GM23338 (cell line): ENCODE measurements around the gene SKIC2.

Experiments used
- ETS1 ChIP-seq: IDR thresholded peaks from 2 replicates; pipeline ENCODE4 v1.6.1; 2016; ENCODE audit warnings: antibody characterized with exemption
- EZH2 ChIP-seq: fragments of 200-600 bp; sonication (generic); IDR thresholded peaks from one replicate; pipeline ENCODE4 v1.8.0; 2017; ENCODE audit warnings: antibody characterized with exemption, mild to moderate bottlenecking, low read depth; ENCODE audit not compliant: unreplicated experiment
- NANOG ChIP-seq: IDR thresholded peaks from 2 replicates; pipeline ENCODE4 v1.6.1; 2016; ENCODE audit warnings: antibody characterized with exemption, borderline replicate concordance
- POLR2AphosphoS5 ChIP-seq: IDR thresholded peaks from 2 replicates; pipeline ENCODE4 v1.6.1; 2016; ENCODE audit warnings: antibody characterized with exemption, low read depth
- STAT1 ChIP-seq: IDR thresholded peaks from one replicate; pipeline ENCODE4 v1.6.1; 2016; ENCODE audit warnings: antibody characterized with exemption; ENCODE audit not compliant: unreplicated experiment
- ZNF331 ChIP-seq: fragments of 250-450 bp; sonication (Bioruptor Pico); IDR thresholded peaks from 2 replicates; pipeline ENCODE4 v1.5.0; 2020; ENCODE audit warnings: low read depth, mild to moderate bottlenecking, moderate library complexity
- TF ChIP-seq, protein P1 (sequence below), 2 experiments: fragments of 200-600 bp in 1 of 2; sonication (generic) in 1 of 2; conservative IDR thresholded peaks; 2 replicates each; pipeline versions ENCODE4 v1.5.1 to v1.6.1; 2016 to 2017; ENCODE audit warnings: antibody characterized with exemption in 2 of 2, low read depth in 2 of 2, mild to moderate bottlenecking in 2 of 2, moderate library complexity in 1 of 2
- TF ChIP-seq, protein P2 (sequence below): IDR thresholded peaks from one replicate; pipeline ENCODE4 v1.6.1; 2018; ENCODE audit warnings: antibody characterized with exemption; ENCODE audit not compliant: unreplicated experiment
- TF ChIP-seq, protein P3 (sequence below): fragments of 250-450 bp; sonication (Bioruptor Pico); IDR thresholded peaks from 2 replicates; pipeline ENCODE4 v1.5.0; 2020; ENCODE audit warnings: mild to moderate bottlenecking, moderate library complexity

- TF ChIP-seq, protein P1, sequence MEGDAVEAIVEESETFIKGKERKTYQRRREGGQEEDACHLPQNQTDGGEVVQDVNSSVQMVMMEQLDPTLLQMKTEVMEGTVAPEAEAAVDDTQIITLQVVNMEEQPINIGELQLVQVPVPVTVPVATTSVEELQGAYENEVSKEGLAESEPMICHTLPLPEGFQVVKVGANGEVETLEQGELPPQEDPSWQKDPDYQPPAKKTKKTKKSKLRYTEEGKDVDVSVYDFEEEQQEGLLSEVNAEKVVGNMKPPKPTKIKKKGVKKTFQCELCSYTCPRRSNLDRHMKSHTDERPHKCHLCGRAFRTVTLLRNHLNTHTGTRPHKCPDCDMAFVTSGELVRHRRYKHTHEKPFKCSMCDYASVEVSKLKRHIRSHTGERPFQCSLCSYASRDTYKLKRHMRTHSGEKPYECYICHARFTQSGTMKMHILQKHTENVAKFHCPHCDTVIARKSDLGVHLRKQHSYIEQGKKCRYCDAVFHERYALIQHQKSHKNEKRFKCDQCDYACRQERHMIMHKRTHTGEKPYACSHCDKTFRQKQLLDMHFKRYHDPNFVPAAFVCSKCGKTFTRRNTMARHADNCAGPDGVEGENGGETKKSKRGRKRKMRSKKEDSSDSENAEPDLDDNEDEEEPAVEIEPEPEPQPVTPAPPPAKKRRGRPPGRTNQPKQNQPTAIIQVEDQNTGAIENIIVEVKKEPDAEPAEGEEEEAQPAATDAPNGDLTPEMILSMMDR (conservative IDR thresholded peaks at IDR 0.05; ENCODE audit: low read depth in 2 of 2): no peak
- no peak for TF ChIP-seq EZH2
- no peak for TF ChIP-seq POLR2AphosphoS5
- TF ChIP-seq, protein P2, sequence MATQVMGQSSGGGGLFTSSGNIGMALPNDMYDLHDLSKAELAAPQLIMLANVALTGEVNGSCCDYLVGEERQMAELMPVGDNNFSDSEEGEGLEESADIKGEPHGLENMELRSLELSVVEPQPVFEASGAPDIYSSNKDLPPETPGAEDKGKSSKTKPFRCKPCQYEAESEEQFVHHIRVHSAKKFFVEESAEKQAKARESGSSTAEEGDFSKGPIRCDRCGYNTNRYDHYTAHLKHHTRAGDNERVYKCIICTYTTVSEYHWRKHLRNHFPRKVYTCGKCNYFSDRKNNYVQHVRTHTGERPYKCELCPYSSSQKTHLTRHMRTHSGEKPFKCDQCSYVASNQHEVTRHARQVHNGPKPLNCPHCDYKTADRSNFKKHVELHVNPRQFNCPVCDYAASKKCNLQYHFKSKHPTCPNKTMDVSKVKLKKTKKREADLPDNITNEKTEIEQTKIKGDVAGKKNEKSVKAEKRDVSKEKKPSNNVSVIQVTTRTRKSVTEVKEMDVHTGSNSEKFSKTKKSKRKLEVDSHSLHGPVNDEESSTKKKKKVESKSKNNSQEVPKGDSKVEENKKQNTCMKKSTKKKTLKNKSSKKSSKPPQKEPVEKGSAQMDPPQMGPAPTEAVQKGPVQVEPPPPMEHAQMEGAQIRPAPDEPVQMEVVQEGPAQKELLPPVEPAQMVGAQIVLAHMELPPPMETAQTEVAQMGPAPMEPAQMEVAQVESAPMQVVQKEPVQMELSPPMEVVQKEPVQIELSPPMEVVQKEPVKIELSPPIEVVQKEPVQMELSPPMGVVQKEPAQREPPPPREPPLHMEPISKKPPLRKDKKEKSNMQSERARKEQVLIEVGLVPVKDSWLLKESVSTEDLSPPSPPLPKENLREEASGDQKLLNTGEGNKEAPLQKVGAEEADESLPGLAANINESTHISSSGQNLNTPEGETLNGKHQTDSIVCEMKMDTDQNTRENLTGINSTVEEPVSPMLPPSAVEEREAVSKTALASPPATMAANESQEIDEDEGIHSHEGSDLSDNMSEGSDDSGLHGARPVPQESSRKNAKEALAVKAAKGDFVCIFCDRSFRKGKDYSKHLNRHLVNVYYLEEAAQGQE: no peak
- TF ChIP-seq, protein P3, sequence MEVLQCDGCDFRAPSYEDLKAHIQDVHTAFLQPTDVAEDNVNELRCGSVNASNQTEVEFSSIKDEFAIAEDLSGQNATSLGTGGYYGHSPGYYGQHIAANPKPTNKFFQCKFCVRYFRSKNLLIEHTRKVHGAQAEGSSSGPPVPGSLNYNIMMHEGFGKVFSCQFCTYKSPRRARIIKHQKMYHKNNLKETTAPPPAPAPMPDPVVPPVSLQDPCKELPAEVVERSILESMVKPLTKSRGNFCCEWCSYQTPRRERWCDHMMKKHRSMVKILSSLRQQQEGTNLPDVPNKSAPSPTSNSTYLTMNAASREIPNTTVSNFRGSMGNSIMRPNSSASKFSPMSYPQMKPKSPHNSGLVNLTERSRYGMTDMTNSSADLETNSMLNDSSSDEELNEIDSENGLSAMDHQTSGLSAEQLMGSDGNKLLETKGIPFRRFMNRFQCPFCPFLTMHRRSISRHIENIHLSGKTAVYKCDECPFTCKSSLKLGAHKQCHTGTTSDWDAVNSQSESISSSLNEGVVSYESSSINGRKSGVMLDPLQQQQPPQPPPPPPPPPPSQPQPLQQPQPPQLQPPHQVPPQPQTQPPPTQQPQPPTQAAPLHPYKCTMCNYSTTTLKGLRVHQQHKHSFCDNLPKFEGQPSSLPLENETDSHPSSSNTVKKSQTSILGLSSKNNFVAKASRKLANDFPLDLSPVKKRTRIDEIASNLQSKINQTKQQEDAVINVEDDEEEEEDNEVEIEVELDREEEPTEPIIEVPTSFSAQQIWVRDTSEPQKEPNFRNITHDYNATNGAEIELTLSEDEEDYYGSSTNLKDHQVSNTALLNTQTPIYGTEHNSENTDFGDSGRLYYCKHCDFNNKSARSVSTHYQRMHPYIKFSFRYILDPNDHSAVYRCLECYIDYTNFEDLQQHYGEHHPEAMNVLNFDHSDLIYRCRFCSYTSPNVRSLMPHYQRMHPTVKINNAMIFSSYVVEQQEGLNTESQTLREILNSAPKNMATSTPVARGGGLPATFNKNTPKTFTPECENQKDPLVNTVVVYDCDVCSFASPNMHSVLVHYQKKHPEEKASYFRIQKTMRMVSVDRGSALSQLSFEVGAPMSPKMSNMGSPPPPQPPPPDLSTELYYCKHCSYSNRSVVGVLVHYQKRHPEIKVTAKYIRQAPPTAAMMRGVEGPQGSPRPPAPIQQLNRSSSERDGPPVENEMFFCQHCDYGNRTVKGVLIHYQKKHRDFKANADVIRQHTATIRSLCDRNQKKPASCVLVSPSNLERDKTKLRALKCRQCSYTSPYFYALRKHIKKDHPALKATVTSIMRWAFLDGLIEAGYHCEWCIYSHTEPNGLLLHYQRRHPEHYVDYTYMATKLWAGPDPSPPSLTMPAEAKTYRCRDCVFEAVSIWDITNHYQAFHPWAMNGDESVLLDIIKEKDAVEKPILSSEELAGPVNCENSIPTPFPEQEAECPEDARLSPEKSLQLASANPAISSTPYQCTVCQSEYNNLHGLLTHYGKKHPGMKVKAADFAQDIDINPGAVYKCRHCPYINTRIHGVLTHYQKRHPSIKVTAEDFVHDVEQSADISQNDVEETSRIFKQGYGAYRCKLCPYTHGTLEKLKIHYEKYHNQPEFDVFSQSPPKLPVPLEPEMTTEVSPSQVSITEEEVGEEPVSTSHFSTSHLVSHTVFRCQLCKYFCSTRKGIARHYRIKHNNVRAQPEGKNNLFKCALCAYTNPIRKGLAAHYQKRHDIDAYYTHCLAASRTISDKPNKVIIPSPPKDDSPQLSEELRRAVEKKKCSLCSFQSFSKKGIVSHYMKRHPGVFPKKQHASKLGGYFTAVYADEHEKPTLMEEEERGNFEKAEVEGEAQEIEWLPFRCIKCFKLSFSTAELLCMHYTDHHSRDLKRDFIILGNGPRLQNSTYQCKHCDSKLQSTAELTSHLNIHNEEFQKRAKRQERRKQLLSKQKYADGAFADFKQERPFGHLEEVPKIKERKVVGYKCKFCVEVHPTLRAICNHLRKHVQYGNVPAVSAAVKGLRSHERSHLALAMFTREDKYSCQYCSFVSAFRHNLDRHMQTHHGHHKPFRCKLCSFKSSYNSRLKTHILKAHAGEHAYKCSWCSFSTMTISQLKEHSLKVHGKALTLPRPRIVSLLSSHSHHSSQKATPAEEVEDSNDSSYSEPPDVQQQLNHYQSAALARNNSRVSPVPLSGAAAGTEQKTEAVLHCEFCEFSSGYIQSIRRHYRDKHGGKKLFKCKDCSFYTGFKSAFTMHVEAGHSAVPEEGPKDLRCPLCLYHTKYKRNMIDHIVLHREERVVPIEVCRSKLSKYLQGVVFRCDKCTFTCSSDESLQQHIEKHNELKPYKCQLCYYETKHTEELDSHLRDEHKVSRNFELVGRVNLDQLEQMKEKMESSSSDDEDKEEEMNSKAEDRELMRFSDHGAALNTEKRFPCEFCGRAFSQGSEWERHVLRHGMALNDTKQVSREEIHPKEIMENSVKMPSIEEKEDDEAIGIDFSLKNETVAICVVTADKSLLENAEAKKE (CRISPR knock-in tag): no peak
- no peak for TF ChIP-seq NANOG
- TF ChIP-seq STAT1: no peak
- no peak for TF ChIP-seq ZNF331
- TF ChIP-seq ETS1: no peak
These were observed 8.9 kb upstream of the SKIC2 start for GRCh38 chr6:31949926-31950548.
